GM18858 (cell line): Measurements from ENCODE around the gene KCTD18.

ENCODE experiments used
- ATAC-seq: cut with Tn5 transposase; IDR thresholded peaks from one replicate; pipeline ENCODE4 v1.9.1; 2021; ENCODE audit not compliant: unreplicated experiment

Gene KCTD18

DNA sequence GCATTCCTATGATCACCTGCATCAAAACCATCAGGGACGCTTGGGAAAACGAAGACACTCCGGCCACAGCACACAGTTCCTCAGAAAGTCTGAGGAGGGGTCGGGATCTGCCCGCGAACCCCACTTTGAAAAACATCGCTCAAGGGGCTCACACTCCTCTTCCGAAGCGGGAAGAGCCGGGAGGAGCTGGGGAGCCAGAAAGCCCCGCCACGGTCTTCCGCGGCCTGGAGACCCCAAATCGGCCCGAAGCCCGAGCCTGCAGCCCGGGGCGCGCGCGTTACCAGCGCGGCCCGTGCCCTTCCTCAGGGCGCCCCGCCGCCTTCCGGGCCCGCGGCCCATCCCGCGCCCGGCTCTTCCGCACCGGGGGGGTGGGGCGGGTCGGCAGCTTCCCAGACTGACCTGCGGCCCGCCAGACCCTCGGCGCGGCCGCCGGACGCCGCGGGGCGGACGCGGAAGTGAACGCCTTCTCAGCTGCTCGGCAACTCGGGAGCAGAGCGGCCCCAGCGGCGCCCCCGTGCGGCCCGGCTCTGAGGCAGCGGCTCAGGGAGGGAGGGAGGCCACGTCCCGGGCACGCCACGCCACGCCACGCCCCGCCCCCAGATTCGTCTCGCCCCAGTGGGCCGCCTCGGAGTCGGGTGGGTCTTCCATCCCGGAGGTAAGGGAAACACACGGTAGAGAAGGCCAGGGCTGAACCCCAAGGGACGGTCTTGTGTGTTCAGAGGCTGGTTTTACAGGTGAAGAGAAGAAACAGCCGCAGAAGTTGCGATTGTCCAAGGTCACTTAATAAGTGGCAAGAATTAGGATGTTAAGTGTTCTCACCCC is at the start of gene KCTD18:
TSS of gene KCTD18 (minus strand) at position 457 of the 822 bp plus-strand sequence. CDS start 3,052 bp downstream, outside the sequence.
- ATAC-seq: peak; percentile 97

DNA sequence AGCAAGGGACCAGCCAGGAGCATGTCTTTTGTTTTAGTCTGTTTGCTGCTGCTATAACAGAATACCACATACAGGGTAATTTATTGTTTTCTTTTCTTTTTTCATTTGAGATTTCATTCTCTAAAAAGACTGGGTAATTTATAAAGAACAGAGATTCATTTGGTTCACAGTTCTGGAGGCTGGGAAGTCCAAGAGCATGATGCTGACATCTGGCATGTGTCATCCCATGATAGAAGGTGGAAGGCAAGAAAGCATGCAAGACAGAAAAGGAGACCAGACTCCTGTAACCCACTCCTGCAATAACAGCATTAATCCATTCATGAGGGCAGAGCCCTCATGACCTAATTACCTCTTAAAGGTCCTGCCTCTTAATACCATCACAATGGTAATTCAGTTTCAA is 30.9 kb upstream of the KCTD18 start:
- no peak for ATAC-seq

DNA sequence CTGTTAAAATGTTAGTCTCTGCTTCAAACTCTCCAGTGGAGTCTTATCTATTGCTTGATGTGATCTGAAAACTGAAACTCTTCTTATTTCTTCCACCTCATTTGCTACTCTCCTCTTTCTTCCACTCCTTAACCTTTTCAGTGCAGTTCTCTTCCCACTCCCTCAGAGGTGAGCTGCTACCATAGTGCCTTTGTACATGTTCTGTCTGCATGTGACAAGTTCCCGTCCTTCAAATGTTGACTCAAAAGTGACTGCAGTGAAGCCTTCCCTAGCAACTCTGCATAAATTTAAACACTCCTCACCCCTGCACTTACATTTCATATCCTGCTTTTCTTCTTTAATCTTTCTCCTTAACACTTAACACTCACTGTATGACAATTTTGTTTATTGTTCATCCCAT is 28.3 kb upstream of the KCTD18 start:
- ATAC-seq: no peak

DNA sequence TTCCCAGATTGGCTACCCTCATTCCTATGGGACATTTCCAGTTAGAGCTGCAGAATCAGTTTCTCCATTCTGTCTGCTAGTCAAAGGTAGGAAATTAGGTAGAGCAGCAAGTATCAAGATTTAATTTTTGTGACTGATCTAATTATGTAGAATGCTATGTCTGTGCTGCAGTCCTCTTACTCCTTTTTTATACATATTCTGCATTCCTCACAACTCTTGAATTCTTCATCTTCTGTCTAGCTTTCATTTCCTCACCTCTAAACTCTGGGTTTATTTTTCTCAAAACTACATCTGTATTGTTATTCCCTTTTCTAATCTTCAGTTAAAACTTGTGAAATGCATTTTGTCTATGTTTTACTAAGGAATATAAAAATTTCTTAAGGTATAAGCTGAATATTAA is 24.7 kb upstream of the KCTD18 start:
- no peak for ATAC-seq

DNA sequence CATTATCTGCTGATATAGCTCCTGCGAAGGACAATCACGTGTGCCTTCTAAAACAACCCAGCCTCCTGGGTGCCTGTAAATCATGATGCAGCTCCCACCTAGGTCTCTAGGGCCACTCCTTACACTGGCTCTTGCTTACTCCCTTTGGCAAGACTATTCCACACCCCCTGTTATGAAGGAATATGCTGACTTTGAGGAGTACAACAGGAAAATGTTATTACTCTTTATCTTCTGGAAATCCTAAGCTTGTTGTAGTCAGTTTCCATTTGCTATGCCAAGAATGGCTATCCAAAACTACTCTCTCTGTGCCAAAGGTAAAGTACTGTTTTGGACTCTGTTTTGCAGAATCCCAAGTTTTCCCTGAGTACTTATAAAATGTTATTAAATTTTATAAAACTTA is 23.9 kb upstream of the KCTD18 start:
- no peak for ATAC-seq

DNA sequence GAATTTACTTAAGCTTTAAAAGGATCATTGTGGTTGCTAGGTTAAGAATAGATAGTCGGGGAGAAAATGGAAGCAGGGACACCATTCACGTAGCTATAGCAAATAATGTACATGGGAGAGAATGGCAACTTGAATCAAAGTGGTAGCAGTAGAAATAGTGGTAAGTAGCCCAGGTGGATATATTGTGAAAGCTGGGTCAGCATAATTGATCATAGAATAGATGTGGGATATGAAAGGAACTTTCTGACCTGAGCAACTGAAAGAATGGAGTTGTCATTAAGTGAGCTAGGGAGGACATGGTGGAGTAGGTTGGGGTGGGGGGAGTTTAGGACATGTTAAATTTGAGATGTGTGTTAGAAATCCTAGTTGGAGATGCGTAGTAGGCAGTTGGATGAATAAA is 18.4 kb upstream of the KCTD18 start:
- ATAC-seq: no peak

DNA sequence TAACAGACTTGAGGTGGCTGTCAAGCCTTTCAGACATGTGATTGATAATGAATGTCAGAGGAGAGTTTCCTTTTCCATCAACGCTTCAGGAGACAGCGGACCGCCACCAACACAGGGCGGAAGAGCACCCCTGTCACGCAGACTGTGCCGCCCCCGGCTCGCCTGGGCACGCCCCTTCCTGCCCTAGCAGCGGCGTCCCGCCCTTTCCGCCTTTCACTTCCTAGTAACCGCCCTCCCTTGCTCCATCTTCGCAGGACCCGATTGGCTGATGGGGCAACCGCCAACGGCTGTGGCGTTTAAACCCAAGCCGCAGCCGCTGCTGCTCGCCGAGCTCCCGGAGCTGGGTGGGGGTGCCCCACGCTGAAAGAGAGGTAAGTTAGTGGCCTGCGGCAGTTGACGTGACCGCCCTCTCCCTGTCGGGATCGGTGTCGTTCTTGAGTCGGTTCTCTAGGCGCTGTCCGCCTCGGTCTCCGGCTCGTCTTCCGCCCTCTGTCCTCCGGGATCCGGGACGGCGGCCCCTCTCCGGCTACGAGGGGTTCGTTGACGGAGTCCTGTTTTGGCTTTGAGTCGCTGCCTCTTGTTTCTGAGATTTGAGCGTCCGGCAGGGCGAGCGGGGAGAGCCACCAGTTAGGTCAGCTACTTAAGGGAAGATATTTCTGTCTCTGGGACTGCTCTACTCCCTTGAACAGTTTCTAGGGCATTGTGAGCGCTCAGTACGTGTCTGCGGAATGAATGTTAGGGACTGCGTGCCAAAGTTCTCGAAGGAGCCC is 16.2 kb upstream of the KCTD18 start, which contains the start of gene SGO2:
TSS of gene SGO2 (plus strand) at position 326 of the 770 bp plus-strand sequence. CDS start 6,769 bp downstream, outside the sequence.
- peak; percentile 99 for ATAC-seq

DNA sequence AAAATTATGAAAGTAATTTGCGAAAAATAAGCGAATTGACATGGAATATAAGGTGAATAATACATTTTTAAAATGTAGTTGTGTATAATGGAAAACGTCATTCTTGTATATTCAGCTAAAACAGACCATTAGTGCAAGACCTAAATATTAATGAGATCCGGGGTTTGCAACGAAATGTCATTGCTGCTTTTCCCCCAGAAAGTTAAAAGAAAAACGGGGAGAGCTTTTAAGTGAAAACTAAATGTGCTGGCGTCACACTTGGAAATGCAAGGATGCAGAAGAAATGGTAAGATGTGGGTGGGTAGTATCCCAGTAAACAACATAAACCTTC is 15.6 kb upstream of the KCTD18 start:
- no peak for ATAC-seq

DNA sequence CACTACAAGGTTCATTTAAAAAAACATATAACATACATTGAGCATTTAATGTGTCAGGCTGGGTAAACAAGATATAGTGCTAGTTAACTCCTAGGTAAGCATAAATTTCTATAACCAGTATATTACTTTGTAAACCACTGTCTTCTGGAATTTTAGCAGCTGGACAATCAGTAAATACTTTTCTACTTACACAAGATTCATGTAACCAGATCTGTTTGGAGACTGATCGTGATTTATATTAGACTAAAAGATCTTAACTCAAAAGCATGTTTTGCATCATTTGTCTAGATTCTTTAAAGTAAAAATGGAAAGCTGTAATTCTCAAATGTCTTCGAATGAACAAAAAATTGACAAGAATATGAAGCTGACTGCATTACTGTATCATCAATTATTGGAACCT is 15.2 kb upstream of the KCTD18 start:
- no peak for ATAC-seq

DNA sequence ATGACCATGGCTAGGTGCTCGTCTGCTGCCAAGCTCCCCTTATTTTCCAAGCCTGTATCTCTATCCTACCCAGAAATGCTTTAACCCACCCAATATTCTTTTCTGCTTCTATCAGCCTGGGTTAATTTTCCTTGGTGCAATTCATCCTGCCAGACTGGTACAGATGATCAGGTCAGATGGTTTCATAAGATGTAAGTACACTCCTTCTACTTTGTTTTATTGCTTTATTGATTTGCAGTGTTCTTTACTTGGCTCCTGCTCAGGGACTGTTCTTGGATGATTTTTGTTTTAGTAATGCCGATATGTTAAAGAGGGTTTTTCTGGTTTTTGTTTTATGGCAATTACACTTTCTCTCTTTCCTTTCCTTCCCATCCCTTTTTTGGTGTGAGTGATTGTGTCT is 13.7 kb upstream of the KCTD18 start:
- ATAC-seq: no peak

DNA sequence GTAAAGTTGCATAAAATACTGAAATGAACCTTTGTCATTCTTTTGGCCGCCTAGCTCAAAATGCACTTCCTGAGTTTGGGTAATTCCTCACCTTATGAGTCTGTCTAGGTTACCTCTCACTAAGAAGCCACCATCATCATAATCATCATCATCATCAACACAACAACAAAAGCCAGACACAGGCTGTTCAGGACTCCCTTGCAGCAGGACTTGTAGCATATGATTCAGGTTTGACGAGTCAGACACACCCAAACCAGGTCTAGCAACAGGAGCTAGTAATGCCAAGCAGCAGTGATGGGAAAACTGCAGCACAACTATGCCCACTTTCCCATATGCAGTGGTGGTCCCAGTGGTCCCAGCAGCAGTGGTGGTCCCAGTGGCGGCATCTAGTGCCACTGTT is 13.3 kb upstream of the KCTD18 start:
- ATAC-seq: no peak

DNA sequence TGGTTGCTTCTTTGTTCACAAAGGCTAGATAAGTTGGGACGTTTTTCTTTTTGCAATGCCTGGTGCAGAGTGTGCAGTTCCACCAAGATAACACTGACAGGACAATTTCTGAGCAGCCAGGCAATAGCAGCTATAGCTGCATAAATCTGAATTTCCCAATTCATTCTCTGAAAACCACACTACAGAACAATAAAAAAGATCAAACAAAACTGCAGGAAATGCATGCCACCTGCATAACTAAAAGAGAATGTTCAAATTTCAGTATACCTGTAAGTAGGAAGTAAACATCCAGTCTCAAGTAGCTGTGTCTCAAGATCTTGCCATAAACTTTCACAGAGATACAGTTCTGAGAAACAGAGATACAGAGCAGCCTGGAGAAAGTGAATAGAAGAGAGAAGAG is 5.3 kb upstream of the KCTD18 start:
- no peak for ATAC-seq

DNA sequence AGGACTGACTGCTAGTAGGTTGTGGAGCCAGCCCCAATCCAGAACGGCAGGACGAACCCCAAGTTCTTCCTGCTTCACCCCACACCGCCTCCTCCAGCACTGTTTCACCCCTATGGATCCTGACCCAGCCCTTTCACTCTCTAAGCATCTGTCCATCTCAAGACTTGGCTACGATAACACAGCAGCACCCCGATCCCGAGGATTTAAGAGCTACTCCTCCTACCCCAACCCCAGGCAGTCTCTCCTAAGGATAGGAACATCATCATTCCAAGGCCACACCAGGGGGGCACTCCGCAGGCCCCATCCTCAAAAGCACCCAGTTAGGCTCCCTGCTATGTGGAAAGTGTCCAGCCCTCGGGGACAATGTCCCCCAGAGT is 645 bp downstream of the KCTD18 start:
- ATAC-seq: no peak

DNA sequence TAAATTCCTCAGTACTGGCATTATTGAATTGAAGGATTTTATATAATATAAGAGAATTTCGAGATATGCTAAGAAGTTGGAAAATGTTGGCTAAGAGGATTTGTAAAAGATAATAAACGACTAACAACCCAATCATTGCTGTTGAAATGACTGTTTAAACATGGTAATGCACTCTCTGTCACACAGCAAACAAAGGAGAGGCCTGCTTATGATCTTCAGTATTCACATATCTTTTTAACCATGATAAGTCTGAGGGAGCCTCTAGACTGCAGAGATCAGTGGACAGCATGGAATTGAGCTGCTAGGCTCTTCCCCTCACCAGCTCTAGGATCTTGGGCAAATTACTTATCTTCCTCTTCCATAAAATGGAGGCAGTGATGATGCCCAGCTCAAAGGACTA is 2.7 kb downstream of the KCTD18 start:
- ATAC-seq: no peak

DNA sequence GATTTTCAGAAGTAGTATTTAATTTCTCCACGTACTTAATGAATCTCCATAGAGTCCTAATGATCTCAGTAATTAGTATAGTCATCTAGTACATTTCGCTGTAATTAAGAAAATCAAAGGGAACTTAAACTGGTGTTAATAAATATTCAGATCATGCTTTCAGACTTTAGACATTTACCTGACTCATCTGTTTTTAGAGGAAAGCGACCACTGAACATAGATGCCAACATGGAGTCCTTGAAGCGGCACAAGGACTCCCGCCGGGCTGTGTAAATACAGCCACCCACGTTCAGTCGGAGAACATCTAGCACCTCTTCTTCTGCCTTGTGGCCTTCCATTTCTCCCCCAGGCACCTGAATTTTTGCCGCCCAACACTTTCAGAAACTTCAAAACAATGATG is 3.2 kb downstream of the KCTD18 start:
- ATAC-seq: no peak

DNA sequence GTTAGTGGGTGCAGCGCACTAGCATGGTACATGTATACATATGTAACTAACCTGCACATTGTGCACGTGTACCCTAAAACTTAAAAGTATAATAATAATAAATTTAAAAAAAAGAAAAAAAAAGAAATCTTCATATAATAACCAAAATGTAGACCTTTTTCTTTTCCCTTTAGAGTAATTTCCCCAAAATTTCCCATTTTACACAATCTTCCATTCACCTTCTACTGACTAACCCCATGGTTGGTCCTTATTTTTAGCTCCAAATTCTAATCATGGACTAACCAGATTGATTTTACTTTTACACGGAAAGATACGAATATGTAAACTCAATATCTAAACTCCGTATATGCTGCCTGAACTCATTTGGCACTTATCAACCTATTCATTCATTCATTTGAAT is 7.7 kb downstream of the KCTD18 start:
- no peak for ATAC-seq

DNA sequence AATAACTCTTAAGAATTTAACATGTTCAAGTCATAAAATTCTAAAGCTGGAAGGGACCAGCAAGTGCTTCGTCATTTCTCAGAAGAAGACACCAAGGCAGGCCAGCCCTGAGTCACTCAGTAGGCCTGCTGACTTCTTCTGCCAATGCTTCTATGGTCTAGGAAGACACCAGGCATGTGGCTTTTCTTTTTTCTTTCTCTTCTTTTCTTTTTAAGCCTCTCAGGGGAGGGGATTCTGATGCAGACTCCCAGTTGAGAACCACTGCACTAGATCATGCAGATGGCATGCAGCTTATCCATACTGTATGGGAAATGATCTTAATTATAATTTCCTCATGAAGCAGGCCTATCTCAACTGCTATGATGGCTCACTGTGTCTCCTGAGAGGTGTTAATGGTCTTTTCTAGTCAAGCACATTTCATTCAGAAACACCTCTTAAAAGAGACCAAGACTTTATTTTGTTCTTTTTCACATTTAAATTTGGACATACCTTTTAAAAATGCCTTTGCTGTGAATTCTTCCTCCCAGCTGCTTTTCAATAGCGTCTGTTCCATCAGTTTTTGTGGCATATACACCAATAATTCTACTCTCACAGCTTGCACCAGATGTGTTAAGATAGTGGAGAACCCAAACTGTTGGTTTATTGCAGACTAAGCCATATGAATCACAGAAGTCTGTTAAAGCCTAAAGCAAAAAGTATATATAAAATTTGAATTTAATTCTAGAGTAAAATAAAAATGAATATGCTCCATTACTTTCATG is 11.3 kb downstream of the KCTD18 start:
- ATAC-seq: no peak

DNA sequence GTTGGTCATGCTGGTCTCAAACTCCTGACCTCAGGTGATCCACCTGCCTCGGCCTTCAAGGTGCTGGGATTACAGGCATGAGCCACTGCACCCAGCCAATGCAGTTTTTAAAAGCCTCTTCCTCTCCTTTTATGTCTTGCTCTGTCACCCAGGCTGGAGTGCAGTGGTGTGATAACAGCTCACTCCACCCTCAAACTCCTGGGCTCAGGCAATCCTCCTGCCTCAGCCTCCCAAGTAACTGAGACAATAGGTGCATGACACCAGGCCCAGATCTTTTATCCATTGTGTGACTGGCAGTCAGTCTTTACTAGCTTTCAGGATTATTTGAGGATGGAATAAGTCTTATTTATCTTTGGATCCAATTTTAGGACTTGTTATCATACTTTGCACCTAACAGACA is 13.2 kb downstream of the KCTD18 start:
- ATAC-seq: no peak

DNA sequence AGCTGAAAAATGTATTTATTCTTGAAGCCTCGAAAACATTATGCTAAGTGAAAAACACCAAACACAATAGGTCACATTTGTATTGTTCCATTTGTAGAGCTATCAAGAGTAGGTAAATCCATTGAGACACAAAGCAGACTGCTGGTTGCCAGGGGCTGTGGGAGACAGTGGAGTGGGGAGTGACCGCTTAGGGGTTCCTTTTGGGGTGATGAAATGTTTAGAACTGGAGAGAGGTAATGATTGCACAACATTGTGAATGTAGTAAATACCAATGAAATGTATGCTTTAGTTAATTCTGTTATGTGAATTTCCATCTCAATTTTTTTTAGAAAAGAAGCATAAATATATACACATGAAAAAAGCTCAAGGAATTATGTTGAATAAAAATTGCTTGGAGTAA is 15.8 kb downstream of the KCTD18 start:
- ATAC-seq: no peak

DNA sequence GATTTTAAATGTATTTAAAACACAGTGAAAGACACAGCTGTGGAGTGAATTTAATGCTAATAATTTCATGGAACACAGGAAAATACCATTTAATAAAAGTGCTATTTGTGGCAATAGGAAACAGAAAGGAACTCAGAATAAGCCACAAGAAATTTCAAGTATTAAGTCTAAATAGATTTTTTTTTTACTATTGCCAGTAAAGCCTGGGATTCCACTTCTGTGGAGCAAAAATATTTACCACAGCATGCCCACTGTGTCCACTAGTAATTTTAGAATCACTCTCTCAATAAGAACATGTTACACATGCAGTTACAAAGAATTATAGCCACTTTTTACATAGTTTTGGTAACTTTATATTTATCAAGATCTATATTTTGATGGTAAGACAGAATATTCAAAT is 17.2 kb downstream of the KCTD18 start:
- ATAC-seq: no peak

DNA sequence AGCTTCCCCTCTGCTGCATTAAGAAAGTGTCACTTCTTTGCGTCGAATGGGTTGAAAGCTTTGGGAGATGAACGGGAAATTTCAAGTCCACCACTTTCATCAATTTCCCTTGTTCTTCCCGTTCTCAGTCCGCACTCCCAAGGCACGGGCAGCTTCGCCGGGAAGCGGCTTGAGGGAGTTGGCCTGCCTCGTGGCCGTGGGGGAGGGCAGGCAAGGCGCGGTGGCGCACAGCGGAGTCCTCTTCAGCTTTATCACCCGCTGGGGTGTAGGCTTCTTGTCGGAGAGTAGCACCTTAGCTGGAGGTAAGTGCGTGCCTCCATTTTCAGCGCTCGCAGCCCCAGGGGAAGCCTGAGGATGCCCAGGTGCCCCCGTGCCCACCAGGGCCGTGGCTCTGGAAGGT is 19.9 kb downstream of the KCTD18 start:
- ATAC-seq: no peak

DNA sequence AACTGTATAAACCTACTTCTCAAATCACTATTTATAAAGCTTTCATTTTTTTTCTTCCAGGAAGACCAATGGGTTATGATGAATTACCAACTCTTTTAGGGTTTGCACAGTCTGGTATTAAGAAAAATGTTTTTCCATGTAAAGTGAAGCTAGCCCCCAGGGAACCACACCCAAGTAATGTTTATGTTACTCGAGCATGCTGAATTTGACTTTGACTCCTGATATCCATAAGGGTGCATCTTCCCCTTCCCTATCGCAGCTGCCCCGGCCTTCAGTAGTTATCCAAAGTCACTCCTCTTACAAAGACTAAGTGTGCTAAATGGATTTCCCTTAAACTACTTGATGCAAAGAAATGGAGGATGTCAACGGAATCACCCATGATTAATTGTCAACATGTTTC is 21.7 kb downstream of the KCTD18 start:
- no peak for ATAC-seq
